Measurements from ENCODE around the gene PIP5KL1. TPM values are rescaled to one million over a fixed set of nuclear protein-coding genes. Genes with fewer than 3 reads are reported as not detected.

Gene PIP5KL1
- total RNA-seq, 1 experiment from 2014 or later, result 16.8 TPM

DNA sequence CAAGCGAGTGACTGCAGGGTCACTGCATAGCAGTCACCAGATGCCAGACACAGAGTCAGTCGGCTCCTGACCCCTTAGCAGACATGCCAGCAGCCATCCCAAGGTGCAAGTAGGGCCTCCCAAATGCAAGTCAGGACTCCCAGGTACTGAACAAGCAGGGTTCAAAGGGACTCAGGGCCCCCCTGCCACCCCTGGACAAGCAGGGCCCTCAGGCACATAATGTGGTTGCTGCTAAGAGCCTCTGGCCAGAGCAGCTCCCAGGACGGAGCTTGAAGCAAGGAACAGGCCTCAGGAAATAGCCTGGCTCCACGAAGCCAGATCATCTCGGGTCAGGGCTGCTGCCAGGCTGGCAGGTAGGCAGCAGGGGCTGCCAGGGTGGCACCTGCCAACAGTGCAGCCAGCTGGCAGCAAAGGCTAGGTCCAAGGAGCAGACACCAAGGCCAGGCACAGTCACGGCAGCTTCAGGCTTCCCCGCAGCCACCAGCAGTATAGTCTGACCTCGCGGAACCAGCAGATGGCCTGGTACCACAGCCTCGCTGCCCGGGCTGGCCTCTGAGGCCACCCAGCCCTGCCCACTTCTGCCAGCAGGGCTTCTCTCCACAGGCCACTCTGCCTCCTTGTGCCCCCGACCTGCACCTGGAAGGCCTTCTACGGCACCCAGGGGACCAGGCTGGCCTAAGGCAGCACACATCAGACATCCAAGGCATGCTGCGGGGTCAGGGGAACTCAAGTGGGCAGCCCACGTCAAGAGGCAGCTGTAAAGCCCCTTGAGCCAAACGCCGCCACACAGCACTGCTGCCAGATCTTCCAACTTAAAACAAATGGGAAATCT lies 42.8 kb upstream of the PIP5KL1 start:
- Mint-ChIP-seq H3K27ac (peak overlapping the region; percentile 65), H3K27me3 (ENCODE audit: low read depth) (no peaks in the 10 kb centered on the region), H3K36me3 (no peaks in the 10 kb centered on the region; the same call in 1 of the 2 replicates), H3K9me3 (no peaks in the 10 kb centered on the region), H3K4me1 (peaks cover 82% of the 10 kb centered on the region), H3K4me3 (no peak overlapping the region)
- no peak for DNase-seq (ENCODE audit: low spot score)
- ChIA-PET POLR2A (interaction anchor here (0.5 kb wide), 1 partner anchor 23 kb away, joined by 4 read pairs; no protein-coding TSS in a partner anchor), CTCF (interaction anchor here (0.6 to 14.8 kb wide), 6 partner anchors 18 to 241 kb away, joined by 3 to 156 read pairs (median 8); no protein-coding TSS in a partner anchor)
- ATAC-seq, result no peak
- TF ChIP-seq ATF1 (CRISPR knock-in tag; IDR thresholded peaks at IDR 0.05), result no peak
- no peak for TF ChIP-seq PRRX2 (CRISPR knock-in tag; IDR thresholded peaks at IDR 0.05)
- no peak for TF ChIP-seq NFE2L1 (CRISPR knock-in tag; IDR thresholded peaks at IDR 0.05)
- no peak for TF ChIP-seq NFATC4 (CRISPR knock-in tag; IDR thresholded peaks at IDR 0.05)
- TF ChIP-seq MYBL2 (CRISPR knock-in tag; IDR thresholded peaks at IDR 0.05), result no peak
- TF ChIP-seq NR3C1 (CRISPR knock-in tag; conservative IDR thresholded peaks at IDR 0.05; ENCODE audit: low read depth), result no peak
- no peak for TF ChIP-seq CREB1 (CRISPR knock-in tag; IDR thresholded peaks at IDR 0.05)
- TF ChIP-seq, protein P1, sequence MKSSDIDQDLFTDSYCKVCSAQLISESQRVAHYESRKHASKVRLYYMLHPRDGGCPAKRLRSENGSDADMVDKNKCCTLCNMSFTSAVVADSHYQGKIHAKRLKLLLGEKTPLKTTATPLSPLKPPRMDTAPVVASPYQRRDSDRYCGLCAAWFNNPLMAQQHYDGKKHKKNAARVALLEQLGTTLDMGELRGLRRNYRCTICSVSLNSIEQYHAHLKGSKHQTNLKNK (CRISPR knock-in tag; IDR thresholded peaks at IDR 0.05), result no peak
- no peak for TF ChIP-seq ZNF671 (CRISPR knock-in tag; IDR thresholded peaks at IDR 0.05)

DNA sequence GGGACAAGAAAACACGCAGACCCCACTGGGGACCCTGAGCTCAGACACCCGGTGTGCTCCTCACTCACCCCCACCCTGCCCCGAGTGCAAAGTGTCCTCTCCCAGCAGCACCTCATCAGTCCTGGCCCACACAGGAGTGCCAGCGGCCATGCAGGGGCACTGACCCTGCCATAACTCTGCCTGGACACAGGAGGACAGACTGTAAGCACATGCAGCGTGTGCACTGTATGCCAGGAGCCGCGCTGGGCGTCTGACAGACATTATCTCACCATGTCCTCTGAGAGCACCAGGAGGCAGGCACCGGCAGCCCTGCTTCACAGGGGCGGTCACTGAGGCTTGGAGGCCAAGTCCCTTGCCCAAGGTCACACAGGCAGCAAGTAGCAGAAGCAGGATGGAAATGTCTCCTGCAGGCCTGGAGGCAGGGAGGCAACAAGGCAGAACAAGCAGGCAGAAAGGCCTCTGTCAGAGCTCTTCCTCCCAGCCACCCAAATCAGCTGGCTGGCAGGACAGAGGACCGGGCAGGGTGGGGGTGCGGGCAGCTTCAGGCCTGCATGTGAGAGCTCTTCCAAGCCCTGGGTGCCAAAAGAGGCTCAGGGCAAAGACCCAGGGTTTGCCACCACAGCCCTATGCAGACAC lies 41.8 kb upstream of the PIP5KL1 start:
- H3K4me3 Mint-ChIP-seq, result no peak overlapping the region
- ATAC-seq (no peak), DNase-seq (ENCODE audit: low spot score) (no peak)
- no peaks in the 10 kb centered on the region for H3K9me3 Mint-ChIP-seq
- no peaks in the 10 kb centered on the region; the same call in 1 of the 2 replicates for H3K36me3 Mint-ChIP-seq
- H3K27me3 Mint-ChIP-seq (ENCODE audit: low read depth), result no peaks in the 10 kb centered on the region
- H3K4me1 Mint-ChIP-seq, result peaks cover 78% of the 10 kb centered on the region
- peak overlapping the region; percentile 88 for H3K27ac Mint-ChIP-seq
- POLR2A ChIA-PET, result interaction anchor here (0.6 kb wide), 1 partner anchor 65 kb away, joined by 4 read pairs; no protein-coding TSS in a partner anchor
- CTCF ChIA-PET, result interaction anchor here (0.6 to 14.8 kb wide), 5 partner anchors 10 to 145 kb away, joined by 3 to 156 read pairs (median 6); no protein-coding TSS in a partner anchor
- TF ChIP-seq, protein P2, sequence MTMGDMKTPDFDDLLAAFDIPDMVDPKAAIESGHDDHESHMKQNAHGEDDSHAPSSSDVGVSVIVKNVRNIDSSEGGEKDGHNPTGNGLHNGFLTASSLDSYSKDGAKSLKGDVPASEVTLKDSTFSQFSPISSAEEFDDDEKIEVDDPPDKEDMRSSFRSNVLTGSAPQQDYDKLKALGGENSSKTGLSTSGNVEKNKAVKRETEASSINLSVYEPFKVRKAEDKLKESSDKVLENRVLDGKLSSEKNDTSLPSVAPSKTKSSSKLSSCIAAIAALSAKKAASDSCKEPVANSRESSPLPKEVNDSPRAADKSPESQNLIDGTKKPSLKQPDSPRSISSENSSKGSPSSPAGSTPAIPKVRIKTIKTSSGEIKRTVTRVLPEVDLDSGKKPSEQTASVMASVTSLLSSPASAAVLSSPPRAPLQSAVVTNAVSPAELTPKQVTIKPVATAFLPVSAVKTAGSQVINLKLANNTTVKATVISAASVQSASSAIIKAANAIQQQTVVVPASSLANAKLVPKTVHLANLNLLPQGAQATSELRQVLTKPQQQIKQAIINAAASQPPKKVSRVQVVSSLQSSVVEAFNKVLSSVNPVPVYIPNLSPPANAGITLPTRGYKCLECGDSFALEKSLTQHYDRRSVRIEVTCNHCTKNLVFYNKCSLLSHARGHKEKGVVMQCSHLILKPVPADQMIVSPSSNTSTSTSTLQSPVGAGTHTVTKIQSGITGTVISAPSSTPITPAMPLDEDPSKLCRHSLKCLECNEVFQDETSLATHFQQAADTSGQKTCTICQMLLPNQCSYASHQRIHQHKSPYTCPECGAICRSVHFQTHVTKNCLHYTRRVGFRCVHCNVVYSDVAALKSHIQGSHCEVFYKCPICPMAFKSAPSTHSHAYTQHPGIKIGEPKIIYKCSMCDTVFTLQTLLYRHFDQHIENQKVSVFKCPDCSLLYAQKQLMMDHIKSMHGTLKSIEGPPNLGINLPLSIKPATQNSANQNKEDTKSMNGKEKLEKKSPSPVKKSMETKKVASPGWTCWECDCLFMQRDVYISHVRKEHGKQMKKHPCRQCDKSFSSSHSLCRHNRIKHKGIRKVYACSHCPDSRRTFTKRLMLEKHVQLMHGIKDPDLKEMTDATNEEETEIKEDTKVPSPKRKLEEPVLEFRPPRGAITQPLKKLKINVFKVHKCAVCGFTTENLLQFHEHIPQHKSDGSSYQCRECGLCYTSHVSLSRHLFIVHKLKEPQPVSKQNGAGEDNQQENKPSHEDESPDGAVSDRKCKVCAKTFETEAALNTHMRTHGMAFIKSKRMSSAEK (CRISPR knock-in tag; IDR thresholded peaks at IDR 0.05; ENCODE audit: borderline replicate concordance), result no peak
- TF ChIP-seq, protein P3, sequence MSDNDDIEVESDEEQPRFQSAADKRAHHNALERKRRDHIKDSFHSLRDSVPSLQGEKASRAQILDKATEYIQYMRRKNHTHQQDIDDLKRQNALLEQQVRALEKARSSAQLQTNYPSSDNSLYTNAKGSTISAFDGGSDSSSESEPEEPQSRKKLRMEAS (CRISPR knock-in tag; IDR thresholded peaks at IDR 0.05), result no peak
- TF ChIP-seq, protein P4, sequence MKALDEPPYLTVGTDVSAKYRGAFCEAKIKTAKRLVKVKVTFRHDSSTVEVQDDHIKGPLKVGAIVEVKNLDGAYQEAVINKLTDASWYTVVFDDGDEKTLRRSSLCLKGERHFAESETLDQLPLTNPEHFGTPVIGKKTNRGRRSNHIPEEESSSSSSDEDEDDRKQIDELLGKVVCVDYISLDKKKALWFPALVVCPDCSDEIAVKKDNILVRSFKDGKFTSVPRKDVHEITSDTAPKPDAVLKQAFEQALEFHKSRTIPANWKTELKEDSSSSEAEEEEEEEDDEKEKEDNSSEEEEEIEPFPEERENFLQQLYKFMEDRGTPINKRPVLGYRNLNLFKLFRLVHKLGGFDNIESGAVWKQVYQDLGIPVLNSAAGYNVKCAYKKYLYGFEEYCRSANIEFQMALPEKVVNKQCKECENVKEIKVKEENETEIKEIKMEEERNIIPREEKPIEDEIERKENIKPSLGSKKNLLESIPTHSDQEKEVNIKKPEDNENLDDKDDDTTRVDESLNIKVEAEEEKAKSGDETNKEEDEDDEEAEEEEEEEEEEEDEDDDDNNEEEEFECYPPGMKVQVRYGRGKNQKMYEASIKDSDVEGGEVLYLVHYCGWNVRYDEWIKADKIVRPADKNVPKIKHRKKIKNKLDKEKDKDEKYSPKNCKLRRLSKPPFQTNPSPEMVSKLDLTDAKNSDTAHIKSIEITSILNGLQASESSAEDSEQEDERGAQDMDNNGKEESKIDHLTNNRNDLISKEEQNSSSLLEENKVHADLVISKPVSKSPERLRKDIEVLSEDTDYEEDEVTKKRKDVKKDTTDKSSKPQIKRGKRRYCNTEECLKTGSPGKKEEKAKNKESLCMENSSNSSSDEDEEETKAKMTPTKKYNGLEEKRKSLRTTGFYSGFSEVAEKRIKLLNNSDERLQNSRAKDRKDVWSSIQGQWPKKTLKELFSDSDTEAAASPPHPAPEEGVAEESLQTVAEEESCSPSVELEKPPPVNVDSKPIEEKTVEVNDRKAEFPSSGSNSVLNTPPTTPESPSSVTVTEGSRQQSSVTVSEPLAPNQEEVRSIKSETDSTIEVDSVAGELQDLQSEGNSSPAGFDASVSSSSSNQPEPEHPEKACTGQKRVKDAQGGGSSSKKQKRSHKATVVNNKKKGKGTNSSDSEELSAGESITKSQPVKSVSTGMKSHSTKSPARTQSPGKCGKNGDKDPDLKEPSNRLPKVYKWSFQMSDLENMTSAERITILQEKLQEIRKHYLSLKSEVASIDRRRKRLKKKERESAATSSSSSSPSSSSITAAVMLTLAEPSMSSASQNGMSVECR (CRISPR knock-in tag; IDR thresholded peaks at IDR 0.05; ENCODE audit: borderline replicate concordance), result no peak
- TF ChIP-seq ZBTB21 (CRISPR knock-in tag; IDR thresholded peaks at IDR 0.05; ENCODE audit: borderline replicate concordance) (no peak), ELF4 (CRISPR knock-in tag; IDR thresholded peaks at IDR 0.05; ENCODE audit: low read depth) (no peak), ZNF396 (CRISPR knock-in tag; IDR thresholded peaks at IDR 0.05; ENCODE audit: borderline replicate concordance) (no peak), ZNF317 (CRISPR knock-in tag; IDR thresholded peaks at IDR 0.05; ENCODE audit: borderline replicate concordance, low read depth) (no peak)
- TF ChIP-seq, protein P5, sequence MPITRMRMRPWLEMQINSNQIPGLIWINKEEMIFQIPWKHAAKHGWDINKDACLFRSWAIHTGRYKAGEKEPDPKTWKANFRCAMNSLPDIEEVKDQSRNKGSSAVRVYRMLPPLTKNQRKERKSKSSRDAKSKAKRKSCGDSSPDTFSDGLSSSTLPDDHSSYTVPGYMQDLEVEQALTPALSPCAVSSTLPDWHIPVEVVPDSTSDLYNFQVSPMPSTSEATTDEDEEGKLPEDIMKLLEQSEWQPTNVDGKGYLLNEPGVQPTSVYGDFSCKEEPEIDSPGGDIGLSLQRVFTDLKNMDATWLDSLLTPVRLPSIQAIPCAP (CRISPR knock-in tag; IDR thresholded peaks at IDR 0.05), result no peak
- TF ChIP-seq, protein P6, sequence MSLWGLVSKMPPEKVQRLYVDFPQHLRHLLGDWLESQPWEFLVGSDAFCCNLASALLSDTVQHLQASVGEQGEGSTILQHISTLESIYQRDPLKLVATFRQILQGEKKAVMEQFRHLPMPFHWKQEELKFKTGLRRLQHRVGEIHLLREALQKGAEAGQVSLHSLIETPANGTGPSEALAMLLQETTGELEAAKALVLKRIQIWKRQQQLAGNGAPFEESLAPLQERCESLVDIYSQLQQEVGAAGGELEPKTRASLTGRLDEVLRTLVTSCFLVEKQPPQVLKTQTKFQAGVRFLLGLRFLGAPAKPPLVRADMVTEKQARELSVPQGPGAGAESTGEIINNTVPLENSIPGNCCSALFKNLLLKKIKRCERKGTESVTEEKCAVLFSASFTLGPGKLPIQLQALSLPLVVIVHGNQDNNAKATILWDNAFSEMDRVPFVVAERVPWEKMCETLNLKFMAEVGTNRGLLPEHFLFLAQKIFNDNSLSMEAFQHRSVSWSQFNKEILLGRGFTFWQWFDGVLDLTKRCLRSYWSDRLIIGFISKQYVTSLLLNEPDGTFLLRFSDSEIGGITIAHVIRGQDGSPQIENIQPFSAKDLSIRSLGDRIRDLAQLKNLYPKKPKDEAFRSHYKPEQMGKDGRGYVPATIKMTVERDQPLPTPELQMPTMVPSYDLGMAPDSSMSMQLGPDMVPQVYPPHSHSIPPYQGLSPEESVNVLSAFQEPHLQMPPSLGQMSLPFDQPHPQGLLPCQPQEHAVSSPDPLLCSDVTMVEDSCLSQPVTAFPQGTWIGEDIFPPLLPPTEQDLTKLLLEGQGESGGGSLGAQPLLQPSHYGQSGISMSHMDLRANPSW (CRISPR knock-in tag; conservative IDR thresholded peaks at IDR 0.05; ENCODE audit: low read depth), result no peak
